COLO668 (cell line): ENCODE measurements around the gene TLE3.

Experiments
- DNase-seq: peaks from one replicate; lab custom pipeline; 2025; ENCODE audit not compliant: unreplicated experiment; lab: John Stamatoyannopoulos, UW

TLE3 gene

GRCh38 chr15:70099967-70100473 is 2.3 kb upstream of the TLE3 start:
- no peak for DNase-seq

- DNase-seq, result peak; percentile 99
These were observed 1.6 kb upstream of the TLE3 start for GRCh38 chr15:70099167-70099966.

GRCh38 chr15:70098461-70099166 is 897 bp upstream of the TLE3 start:
- peak; percentile 76 for DNase-seq

DNA sequence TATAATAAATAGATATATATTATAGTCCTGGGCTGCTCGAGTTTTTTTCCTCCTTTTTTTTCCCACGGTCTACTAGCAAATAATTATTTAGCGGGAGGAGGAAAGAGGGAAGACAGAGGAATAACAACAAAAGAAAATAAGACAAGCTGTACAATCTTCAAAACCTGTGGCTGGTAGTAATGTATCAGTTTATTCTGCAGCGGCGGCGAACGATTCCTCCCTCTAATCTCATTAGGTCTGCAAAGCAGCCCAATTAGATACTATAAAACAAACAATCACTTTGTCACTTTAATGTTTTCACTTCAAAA is 390 bp upstream of the TLE3 start:
- peak; percentile 30 for DNase-seq

DNA sequence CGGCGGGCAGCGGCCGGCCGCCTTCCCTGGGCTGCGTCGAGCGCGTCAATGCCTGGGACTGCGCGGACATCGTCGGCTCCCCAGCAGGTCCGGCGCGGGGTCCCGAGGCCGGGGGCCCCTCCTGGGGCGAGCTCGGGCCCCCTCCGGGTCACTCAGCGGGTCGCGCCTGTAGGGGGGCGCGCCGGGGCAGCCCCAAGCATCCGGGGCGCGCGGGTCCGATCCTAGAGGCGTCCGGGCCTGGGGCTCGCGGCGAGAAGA is 725 bp downstream of the TLE3 start:
- no peak for DNase-seq

- peak; percentile 67 for DNase-seq
These were observed 1.3 kb downstream of the TLE3 start for GRCh38 chr15:70096215-70097062.

- DNase-seq, result peak; percentile 69
These were observed 2.1 kb downstream of the TLE3 start for GRCh38 chr15:70095408-70096214.

DNA sequence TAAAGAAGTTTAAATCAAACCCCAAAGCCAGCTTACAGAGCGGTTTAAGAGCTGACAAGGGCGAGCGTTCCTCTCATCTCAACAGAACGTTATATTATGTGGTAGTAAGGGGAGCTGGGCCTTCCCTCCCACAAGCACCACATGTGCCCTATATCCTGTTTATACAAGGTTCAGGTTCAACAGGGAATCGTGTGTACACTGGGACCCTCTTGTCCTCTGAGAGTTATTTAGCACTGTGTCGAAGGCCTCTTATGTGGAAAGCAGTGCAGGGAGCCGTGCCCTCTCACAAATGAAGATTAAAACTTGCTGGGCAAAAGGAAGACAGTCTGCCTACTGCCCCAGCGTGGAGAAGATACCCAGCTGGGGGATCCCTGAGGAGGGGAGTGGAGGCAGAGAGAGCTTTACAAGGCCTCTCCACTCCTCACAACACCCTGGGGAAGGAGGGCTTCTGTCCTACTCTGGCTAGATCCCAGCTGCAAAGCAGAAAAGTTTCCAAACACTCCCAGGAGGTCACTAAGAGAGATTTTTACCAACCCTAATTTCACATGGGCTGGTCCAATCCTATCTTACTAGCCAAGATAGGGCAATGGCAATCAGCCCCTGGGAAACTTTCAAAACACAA is 2.9 kb downstream of the TLE3 start:
- peak; percentile 39 for DNase-seq

- peak; percentile 47 for DNase-seq
These were observed 4.0 kb downstream of the TLE3 start for GRCh38 chr15:70093481-70094319.

- DNase-seq, result peak; percentile 21
These were observed 4.6 kb downstream of the TLE3 start for GRCh38 chr15:70093070-70093469.

DNA sequence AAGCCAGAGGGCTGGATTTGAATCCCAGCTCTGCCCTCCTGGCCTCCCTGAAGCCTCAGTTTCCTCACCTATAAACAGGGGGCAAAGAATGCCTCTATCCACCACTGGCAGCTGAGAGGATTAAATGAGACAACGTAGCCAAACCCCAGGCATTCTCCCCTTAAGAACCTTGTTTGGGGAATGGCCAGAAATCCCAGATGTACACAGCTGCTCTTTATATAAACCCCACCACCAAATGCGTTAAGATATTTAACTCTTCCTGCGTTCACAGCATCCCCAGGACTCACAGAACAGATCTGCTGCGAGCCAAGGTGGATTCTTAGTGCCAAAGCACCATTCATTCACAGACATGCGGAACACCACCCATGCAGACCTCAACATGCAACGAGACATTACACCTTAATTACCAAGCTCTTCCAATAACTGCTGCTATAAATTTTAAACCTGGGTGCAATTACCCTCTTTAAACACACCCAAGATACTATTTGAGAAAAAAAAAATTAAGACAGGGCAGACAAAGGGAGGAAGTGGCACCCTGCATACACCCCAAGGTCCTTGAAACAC is 5.2 kb downstream of the TLE3 start:
- DNase-seq, result no peak

- DNase-seq, result peak; percentile 75
These were observed 5.8 kb downstream of the TLE3 start for GRCh38 chr15:70091726-70092463.

DNA sequence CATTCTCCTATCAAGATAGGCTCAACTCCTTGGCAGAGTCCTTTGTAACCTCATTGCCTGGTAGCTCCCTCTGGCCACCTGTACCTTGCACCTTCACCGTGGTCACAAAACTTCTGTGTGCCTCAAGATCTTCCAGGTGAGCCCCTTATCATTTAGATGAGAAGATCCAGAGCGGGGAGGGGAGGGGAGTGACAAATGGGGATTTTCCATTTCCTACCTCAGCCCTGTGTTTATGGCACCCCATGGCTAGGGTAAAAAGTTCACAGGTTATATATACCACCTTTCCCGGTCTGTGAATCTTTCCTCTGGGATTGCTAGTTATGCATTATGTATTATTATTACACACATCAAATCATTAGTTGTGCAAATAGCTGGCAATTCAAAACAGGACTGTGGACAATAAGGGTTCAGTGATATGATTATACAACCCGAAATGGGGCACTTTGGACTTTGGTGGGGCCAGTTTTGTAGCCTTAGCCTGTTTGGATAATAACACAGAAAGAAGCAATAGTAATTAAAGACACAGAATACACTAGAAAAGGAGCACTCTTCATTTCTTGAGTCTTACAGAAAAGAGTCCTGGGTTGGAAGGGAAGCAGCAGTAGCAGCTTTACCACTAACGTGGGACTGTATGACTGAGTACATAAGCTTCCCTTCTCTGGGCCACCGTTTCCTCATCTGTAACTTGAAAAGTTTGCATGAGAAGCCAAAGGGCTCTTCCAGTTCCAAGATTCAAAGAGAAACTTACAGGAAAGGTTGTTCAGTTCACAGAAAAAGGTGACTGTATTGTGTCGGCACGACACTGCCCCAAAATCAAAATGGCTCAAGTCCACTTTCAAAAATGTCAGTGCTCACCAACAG is 7.1 kb downstream of the TLE3 start:
- no peak for DNase-seq

DNA sequence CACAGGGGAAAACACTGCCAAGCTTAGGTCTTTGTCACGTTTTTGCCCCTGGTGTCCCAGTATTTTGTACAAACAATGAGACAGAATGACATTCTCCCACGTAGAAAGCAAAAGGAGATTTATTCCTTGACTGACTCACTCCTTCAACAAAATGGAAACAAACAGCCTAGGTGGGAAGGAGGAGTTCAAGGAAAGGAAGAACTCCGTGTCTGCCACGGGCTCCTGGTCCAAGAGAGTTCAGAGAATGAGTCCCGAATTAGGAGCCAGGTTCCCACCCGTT is 8.1 kb downstream of the TLE3 start:
- no peak for DNase-seq

- no peak for DNase-seq
These were observed 8.6 kb downstream of the TLE3 start for GRCh38 chr15:70088887-70089691.

DNA sequence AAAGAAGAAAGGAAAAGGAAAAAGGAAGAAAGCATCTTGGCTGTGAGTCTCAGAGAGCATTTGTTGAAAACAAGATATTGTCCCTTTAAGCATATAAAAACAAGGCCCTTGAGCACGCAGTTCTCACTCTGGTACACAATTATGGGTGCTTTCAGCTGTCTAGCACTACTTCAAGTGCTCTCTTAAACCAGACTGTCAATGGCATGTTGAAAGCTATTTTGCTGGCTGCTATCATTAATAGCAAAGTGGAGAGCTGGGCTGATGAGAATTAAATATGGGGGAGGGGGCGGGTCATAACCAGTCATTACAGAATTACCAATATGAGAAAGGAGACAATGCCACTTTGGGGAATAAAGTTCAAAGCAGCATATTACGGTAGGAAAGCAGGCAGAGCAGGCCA is 9.3 kb downstream of the TLE3 start:
- DNase-seq, result no peak

DNA sequence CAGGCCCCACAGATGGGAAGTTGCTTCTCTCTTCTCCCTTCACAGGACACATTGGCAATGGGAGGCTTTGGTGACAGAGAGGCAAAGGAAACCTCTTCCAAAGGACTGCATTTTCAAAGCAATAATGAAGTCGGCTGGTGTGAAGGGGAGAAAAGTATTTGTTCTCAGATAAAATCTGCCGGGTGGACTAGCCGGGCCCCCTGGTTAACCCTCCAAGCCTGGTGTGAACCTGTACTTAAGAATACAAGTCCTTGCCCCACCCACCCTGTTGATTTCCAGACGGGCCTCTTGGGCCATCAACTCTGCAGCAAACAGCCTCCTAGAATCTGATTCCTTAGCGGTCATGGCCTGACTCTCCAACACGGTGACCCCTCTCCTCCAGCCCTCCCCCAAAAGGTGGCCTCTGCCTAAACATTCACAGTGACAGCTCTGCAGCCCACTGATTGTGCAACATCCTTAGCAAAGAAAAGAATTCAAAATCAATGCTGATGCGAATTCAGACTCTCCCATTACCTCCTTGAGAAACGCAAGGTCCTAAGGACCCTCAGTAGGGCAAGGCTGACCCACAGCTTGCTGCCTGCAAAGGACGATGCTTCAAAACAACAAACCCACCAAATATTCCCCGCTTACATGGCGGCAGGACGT is 9.9 kb downstream of the TLE3 start:
- DNase-seq, result no peak
